ENCODE measurements around the gene VCL.

Gene VCL

DNA sequence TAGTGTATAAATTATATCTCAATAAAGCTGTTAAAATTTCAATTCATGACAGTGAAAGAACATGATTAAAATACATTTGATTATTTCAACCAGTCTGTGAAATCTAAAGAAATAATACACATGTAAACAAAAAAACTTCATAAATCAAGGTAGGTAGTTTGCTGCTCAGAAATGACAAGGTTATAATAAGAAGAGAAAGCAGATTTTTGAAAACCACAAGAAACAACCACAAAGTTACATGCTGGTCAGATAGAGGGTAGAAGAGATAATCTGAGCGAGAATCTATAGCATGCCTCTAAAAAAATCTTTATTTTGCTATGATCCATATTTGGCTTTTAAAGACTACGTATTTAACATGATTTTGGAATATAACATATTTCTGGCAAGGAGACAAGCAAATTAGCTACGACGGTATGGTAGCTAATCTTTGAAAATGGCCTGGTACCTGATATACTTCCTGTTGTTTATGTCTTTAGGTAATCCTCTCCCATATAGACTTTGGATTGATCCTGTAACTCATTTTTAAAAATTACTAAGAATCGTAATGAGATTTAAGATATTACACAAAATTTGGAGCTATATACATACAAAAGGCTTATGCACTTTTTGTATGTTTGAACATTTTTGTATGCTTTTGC, 23.5 kb upstream of the VCL start:
- Histone ChIP-seq H3K4me3 (no peak overlapping the region), H3K27ac (no peak overlapping the region)
- no peak for TF ChIP-seq CTCF (IDR thresholded peaks at IDR 0.05)
- DNase-seq (ENCODE audit: low spot score): no peak

- DNase-seq (ENCODE audit: low spot score): no peak
- H3K4me3 ChIP-seq: no peak overlapping the region
- TF ChIP-seq CTCF (IDR thresholded peaks at IDR 0.05): no peak
- H3K27ac ChIP-seq: no peak overlapping the region
Measured at GRCh38 chr10:73975388-73975787, 22.5 kb upstream of the VCL start.

GRCh38 chr10:73979141-73979808, 18.6 kb upstream of the VCL start:
- no peak overlapping the region for H3K27ac ChIP-seq

GRCh38 chr10:73979809-73980433, 18.0 kb upstream of the VCL start:
- Histone ChIP-seq H3K4me3 (no peak overlapping the region), H3K27ac (no peak overlapping the region)
- no peak for DNase-seq (ENCODE audit: low spot score)
- TF ChIP-seq CTCF (IDR thresholded peaks at IDR 0.05): no peak

More at GRCh38 chr10:73979141-73979808, 18.6 kb upstream of the VCL start:
- TF ChIP-seq CTCF (IDR thresholded peaks at IDR 0.05): no peak
- DNase-seq (ENCODE audit: low spot score): no peak
- H3K4me3 ChIP-seq: no peak overlapping the region

- Histone ChIP-seq H3K4me3 (no peak overlapping the region), H3K27ac (no peak overlapping the region)
- no peak for DNase-seq (ENCODE audit: low spot score)
- no peak for TF ChIP-seq CTCF (IDR thresholded peaks at IDR 0.05)
Measured at GRCh38 chr10:73981812-73982211, 16.1 kb upstream of the VCL start.

- DNase-seq (ENCODE audit: low spot score): no peak
Measured at GRCh38 chr10:73983096-73984047, 14.5 kb upstream of the VCL start.

More at GRCh38 chr10:73983096-73984047, 14.5 kb upstream of the VCL start:
- Histone ChIP-seq H3K4me3 (no peak overlapping the region), H3K27ac (no peak overlapping the region)
- TF ChIP-seq CTCF (IDR thresholded peaks at IDR 0.05): no peak

Data from coronary artery (tissue), 2 donors.